Type B pancreatic cell (in vitro differentiated cells): ENCODE data around the gene LMCD1. TPM values are rescaled to one million over a fixed set of nuclear protein-coding genes. Genes with fewer than 3 reads are reported as not detected.

ENCODE experiments used
- DNase-seq: peaks from one replicate; pipeline ENCODE4 v3.0.0; 2021; ENCODE audit warnings: mixed read lengths; ENCODE audit not compliant: unreplicated experiment; ENCODE audit errors: extremely low spot score
- H3K27ac Mint-ChIP-seq: 2 replicates; pipeline ENCODE4 v1.8.0; 2021; ENCODE audit warnings: mild to moderate bottlenecking, mixed read lengths
- H3K27me3 Mint-ChIP-seq: 2 replicates; pipeline ENCODE4 v1.8.0; 2021; ENCODE audit warnings: mixed read lengths
- H3K36me3 Mint-ChIP-seq: 2 replicates; pipeline ENCODE4 v1.8.0; 2021; ENCODE audit warnings: mixed read lengths
- H3K4me1 Mint-ChIP-seq: one replicate; pipeline ENCODE4 v1.8.0; 2021; ENCODE audit warnings: mixed read lengths; ENCODE audit not compliant: unreplicated experiment
- H3K4me3 Mint-ChIP-seq: 2 replicates; pipeline ENCODE4 v1.8.0; 2021; ENCODE audit warnings: mild to moderate bottlenecking, mixed read lengths
- H3K9me3 Mint-ChIP-seq: 2 replicates; pipeline ENCODE4 v1.8.0; 2021; ENCODE audit warnings: mixed read lengths
- total RNA-seq: library from RNA; stranded (reverse); gene quantifications from 2 replicates; pipeline ENCODE4 v1.2.1, GENCODE V29; 2021; ENCODE audit warnings: low replicate concordance
- TF ChIP-seq, protein P1 (sequence below): fragments of 200-600 bp; sonication (generic); conservative IDR thresholded peaks from 2 replicates; pipeline ENCODE4 v1.5.0; 2021; ENCODE audit warnings: antibody characterized with exemption, mild to moderate bottlenecking

The LMCD1 gene
- total RNA-seq, 1 donor from 2014 or later: 33.1 TPM

- H3K36me3 Mint-ChIP-seq: peaks cover 18% of the 10 kb centered on the region
- TF ChIP-seq, protein P1, sequence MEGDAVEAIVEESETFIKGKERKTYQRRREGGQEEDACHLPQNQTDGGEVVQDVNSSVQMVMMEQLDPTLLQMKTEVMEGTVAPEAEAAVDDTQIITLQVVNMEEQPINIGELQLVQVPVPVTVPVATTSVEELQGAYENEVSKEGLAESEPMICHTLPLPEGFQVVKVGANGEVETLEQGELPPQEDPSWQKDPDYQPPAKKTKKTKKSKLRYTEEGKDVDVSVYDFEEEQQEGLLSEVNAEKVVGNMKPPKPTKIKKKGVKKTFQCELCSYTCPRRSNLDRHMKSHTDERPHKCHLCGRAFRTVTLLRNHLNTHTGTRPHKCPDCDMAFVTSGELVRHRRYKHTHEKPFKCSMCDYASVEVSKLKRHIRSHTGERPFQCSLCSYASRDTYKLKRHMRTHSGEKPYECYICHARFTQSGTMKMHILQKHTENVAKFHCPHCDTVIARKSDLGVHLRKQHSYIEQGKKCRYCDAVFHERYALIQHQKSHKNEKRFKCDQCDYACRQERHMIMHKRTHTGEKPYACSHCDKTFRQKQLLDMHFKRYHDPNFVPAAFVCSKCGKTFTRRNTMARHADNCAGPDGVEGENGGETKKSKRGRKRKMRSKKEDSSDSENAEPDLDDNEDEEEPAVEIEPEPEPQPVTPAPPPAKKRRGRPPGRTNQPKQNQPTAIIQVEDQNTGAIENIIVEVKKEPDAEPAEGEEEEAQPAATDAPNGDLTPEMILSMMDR: no peak
- no peaks in the 10 kb centered on the region for H3K27me3 Mint-ChIP-seq
- no peak overlapping the region for H3K4me3 Mint-ChIP-seq
- peaks cover 4% of the 10 kb centered on the region for H3K9me3 Mint-ChIP-seq
- no peak overlapping the region for H3K27ac Mint-ChIP-seq
- no peak for DNase-seq
- peaks cover 14% of the 10 kb centered on the region for H3K4me1 Mint-ChIP-seq
Measured at GRCh38 chr3:8516047-8516661, 14.5 kb downstream of the LMCD1 start.

DNA sequence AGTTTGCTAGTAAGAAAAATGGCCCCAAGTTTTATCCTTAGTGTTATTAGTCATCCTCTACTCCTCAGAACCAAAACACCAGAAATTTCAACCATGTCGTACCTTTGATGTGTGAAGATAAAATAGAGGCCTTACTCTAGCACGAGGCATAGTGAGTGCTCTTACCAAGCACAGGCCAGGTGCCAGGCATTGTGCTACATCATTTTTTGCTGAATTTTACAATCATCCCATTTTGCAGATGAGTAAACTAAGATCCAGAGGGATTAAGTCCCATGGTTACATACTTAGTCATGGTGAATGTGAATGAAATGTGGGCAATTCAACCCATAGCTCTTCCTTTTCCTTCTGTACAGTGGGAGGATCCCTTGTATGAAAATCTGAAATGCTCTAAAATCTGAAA is 15.2 kb downstream of the LMCD1 start:
- H3K27ac Mint-ChIP-seq: no peak overlapping the region
- H3K4me1 Mint-ChIP-seq: peaks cover 21% of the 10 kb centered on the region

DNA sequence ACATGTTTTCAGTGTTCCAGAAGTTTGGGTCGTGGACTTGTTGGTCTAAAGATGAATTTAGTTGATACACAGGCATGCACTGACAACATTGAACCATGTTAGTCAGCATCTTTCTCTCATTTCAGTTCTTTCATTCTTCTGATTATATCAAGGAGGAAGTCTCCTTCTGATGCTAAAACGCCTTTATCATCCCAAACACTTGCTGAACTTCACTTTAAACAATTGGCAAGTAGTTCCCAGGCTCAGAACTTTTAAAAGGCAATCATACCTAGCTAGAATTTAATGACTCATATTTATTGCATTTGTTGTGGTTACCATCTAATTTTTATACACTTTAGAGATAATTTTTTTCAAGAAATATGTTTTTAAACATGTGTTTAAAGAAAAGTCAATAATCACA is 15.9 kb downstream of the LMCD1 start:
- peaks cover 14% of the 10 kb centered on the region for H3K36me3 Mint-ChIP-seq
- TF ChIP-seq, protein P1: no peak
- H3K4me1 Mint-ChIP-seq: peaks cover 28% of the 10 kb centered on the region
- H3K4me3 Mint-ChIP-seq: no peak overlapping the region
- DNase-seq: no peak
- H3K9me3 Mint-ChIP-seq: peaks cover 4% of the 10 kb centered on the region
- no peaks in the 10 kb centered on the region for H3K27me3 Mint-ChIP-seq
- no peak overlapping the region for H3K27ac Mint-ChIP-seq

More for the DNA sequence above, 15.2 kb downstream of the LMCD1 start:
- H3K36me3 Mint-ChIP-seq: peaks cover 14% of the 10 kb centered on the region
- no peak overlapping the region for H3K4me3 Mint-ChIP-seq
- no peak for DNase-seq
- H3K9me3 Mint-ChIP-seq: peaks cover 4% of the 10 kb centered on the region
- TF ChIP-seq, protein P1: no peak
- H3K27me3 Mint-ChIP-seq: no peaks in the 10 kb centered on the region

DNA sequence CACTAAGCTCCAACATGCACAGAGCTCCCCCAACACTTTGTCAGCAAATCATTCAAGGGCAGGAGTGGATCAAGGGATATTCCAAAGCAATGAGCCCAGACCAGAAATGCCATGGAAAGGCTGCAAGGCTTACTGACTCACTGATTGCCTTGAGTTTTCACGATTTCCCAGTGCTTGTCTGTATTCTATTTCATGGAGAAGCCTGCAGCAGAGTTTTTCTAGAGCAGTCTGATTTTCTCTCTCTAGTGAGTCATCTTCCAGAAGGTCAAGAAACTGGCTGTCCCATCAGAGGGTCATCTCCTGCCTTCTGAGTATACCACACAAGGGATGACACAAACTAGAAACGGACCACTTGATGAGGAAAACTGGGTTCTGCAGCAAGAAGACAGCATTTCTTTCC is 16.5 kb downstream of the LMCD1 start:
- H3K4me3 Mint-ChIP-seq: no peak overlapping the region
- peaks cover 4% of the 10 kb centered on the region for H3K9me3 Mint-ChIP-seq
- DNase-seq: no peak
- peaks cover 14% of the 10 kb centered on the region for H3K36me3 Mint-ChIP-seq
- peaks cover 33% of the 10 kb centered on the region for H3K4me1 Mint-ChIP-seq
- TF ChIP-seq, protein P1: no peak
- no peak overlapping the region for H3K27ac Mint-ChIP-seq
- no peaks in the 10 kb centered on the region for H3K27me3 Mint-ChIP-seq

- no peak for DNase-seq
- TF ChIP-seq, protein P1: no peak
- no peak overlapping the region for H3K27ac Mint-ChIP-seq
- peaks cover 4% of the 10 kb centered on the region for H3K9me3 Mint-ChIP-seq
- H3K27me3 Mint-ChIP-seq: no peaks in the 10 kb centered on the region
- H3K36me3 Mint-ChIP-seq: peaks cover 11% of the 10 kb centered on the region
- peaks cover 39% of the 10 kb centered on the region for H3K4me1 Mint-ChIP-seq
- no peak overlapping the region for H3K4me3 Mint-ChIP-seq
Measured at GRCh38 chr3:8519156-8519555, 17.5 kb downstream of the LMCD1 start.
